HepG2 (cell line): Measurements from ENCODE around the gene HYLS1. TPM values are rescaled to one million over a fixed set of nuclear protein-coding genes. Genes with fewer than 3 reads are reported as not detected.

Source experiments
- ATAC-seq: fragments of 200-7000 bp; cut with Tn5 transposase; 3 replicates; pipeline ENCODE4 v1.9.1; 2020; ENCODE audit warnings: mild to moderate bottlenecking, moderate library complexity
- BruUV-seq: library from RNA; stranded (reverse); fragments of 400-500 nt; replicated peaks from 2 replicates; lab custom pipeline; 2021; lab: Mats Ljungman, UMichigan
- CTCF ChIA-PET: fragments of 300-600 bp; formaldehyde crosslinking; extraction: SDS; loops from one replicate; lab custom pipeline; 2021; ENCODE audit warnings: low total read pairs, inconsistent platforms, low intra/inter-chr PET ratio; lab: Yijun Ruan, JAX
- POLR2A ChIA-PET: fragments of 350-600 bp; sonication (Branson Sonifier 250); formaldehyde crosslinking; loops from one replicate; lab custom pipeline; 2020; ENCODE audit warnings: antibody characterized with exemption, inconsistent platforms; lab: Yijun Ruan, JAX
- DNase-seq: peaks from one replicate; pipeline ENCODE4 v3.0.0-alpha.2; 2015; ENCODE audit warnings: low spot score
- FAIRE-seq: peaks from 3 replicates; lab custom pipeline; 2011; peaks lifted over from hg19 to GRCh38; lab: Jason Lieb, UNC
- H2AFZ ChIP-seq: one replicate; pipeline ENCODE4 v1.6.1; 2011; ENCODE audit warnings: low read length, inconsistent platforms
- H3K27ac ChIP-seq: fragments of 300-600 bp; 3 replicates; pipeline ENCODE4 v1.8.0; 2011; ENCODE audit warnings: mixed run types, mild to moderate bottlenecking, mixed read lengths, low read length, inconsistent platforms; ENCODE audit not compliant: insufficient read depth; ENCODE audit errors: extremely low read length
- H3K27me3 ChIP-seq, 2 experiments: fragments of 200-600 bp in 1 of 2; 2 replicates in 1 of 2; 3 replicates in 1 of 2; pipeline versions ENCODE4 v1.6.0 to v1.8.0; 2011; ENCODE audit warnings: low read length in 2 of 2, mild to moderate bottlenecking in 2 of 2, moderate library complexity in 2 of 2, inconsistent platforms in 1 of 2; ENCODE audit not compliant: insufficient read depth in 2 of 2, control insufficient read depth in 1 of 2
- H3K36me3 ChIP-seq, 2 experiments: fragments of 200-600 bp in 1 of 2; replicated peaks in 1 of 2; 2 replicates in 1 of 2; 3 replicates in 1 of 2; pipeline versions ENCODE4 v1.5.1 to v1.8.0; 2011; ENCODE audit warnings: low read length in 2 of 2, inconsistent platforms in 1 of 2; ENCODE audit not compliant: insufficient read depth in 2 of 2, control insufficient read depth in 1 of 2
- H3K4me1 ChIP-seq: 2 replicates; pipeline ENCODE4 v1.5.1; 2012; ENCODE audit warnings: low read length, inconsistent platforms; ENCODE audit not compliant: insufficient read depth
- H3K4me2 ChIP-seq: 2 replicates; pipeline ENCODE4 v1.6.0; 2011; ENCODE audit warnings: low read depth, low read length, inconsistent platforms
- H3K4me3 ChIP-seq, 3 experiments: fragments of 200-600 bp in 1 of 3; sonication (generic), shearing (Covaris generic) in 1 of 3; replicated peaks in 1 of 3; 2 replicates each; pipeline ENCODE4 v1.5.1; 2011 to 2016; ENCODE audit warnings: low read length in 3 of 3, inconsistent platforms in 2 of 3, low read depth in 2 of 3, mild to moderate bottlenecking in 2 of 3, control low read depth in 1 of 3, mixed read lengths in 1 of 3; ENCODE audit not compliant: insufficient read depth in 1 of 3
- H3K79me2 ChIP-seq: one replicate; pipeline ENCODE4 v1.6.1; 2011; ENCODE audit warnings: low read length, inconsistent platforms; ENCODE audit not compliant: insufficient read depth
- H3K9ac ChIP-seq: 2 replicates; pipeline ENCODE4 v1.6.0; 2011; ENCODE audit warnings: mild to moderate bottlenecking, low read depth, low read length, inconsistent platforms; ENCODE audit not compliant: insufficient read depth
- H3K9me3 ChIP-seq: 2 replicates; pipeline ENCODE4 v1.5.1; 2012; ENCODE audit warnings: mild to moderate bottlenecking, low read length
- H4K20me1 ChIP-seq: 2 replicates; pipeline ENCODE4 v1.6.0; 2011; ENCODE audit warnings: inconsistent platforms, mild to moderate bottlenecking, low read length, moderate library complexity; ENCODE audit not compliant: insufficient read depth
- ASH2L ChIP-seq: fragments of 300-600, 200-600 bp; sonication (generic); IDR thresholded peaks from 2 replicates; pipeline ENCODE4 v1.7.0; 2017; ENCODE audit warnings: low read depth, mild to moderate bottlenecking, moderate library complexity, mixed read lengths, low read length; ENCODE audit not compliant: insufficient read length
- ELF3 ChIP-seq: IDR thresholded peaks from 2 replicates; pipeline ENCODE4 v1.6.1; 2016; ENCODE audit warnings: missing genetic modification reagents, missing compliant biosample characterization
- GMEB2 ChIP-seq: IDR thresholded peaks from 2 replicates; pipeline ENCODE4 v1.6.1; 2016; ENCODE audit warnings: missing biosample characterization, missing genetic modification reagents, low read depth
- HNRNPLL ChIP-seq: fragments of 200-400 bp; formaldehyde crosslinking; IDR thresholded peaks from 2 replicates; pipeline ENCODE4 v1.6.1; 2017; ENCODE audit warnings: mild to moderate bottlenecking, low read depth, low read length; ENCODE audit not compliant: poor library complexity, severe bottlenecking
- KLF12 ChIP-seq: sonication (generic); formaldehyde crosslinking; IDR thresholded peaks from 2 replicates; pipeline ENCODE4 v1.4.0; 2020; ENCODE audit warnings: missing genetic modification reagents, borderline replicate concordance
- NONO ChIP-seq, 2 experiments: fragments of 450-650 bp in 1 of 2; sonication (generic) in 1 of 2; formaldehyde crosslinking in 1 of 2; IDR thresholded peaks in 1 of 2; conservative IDR thresholded peaks in 1 of 2; 2 replicates each; pipeline versions ENCODE4 v1.6.1 to v1.8.0; 2017 to 2022; ENCODE audit warnings: mild to moderate bottlenecking in 1 of 2, missing genetic modification reagents in 1 of 2, moderate library complexity in 1 of 2
- THAP7 ChIP-seq: sonication (generic); formaldehyde crosslinking; IDR thresholded peaks from 2 replicates; pipeline ENCODE4 v1.8.1; 2023; ENCODE audit warnings: mild to moderate bottlenecking, missing genetic modification reagents
- ZFY ChIP-seq: sonication (generic); formaldehyde crosslinking; IDR thresholded peaks from 2 replicates; pipeline ENCODE4 v1.4.0; 2020; ENCODE audit warnings: missing genetic modification reagents
- ZNF543 ChIP-seq: sonication (generic); formaldehyde crosslinking; IDR thresholded peaks from 2 replicates; pipeline ENCODE4 v1.4.0; 2020; ENCODE audit warnings: mild to moderate bottlenecking, missing genetic modification reagents
- ZNF737 ChIP-seq: sonication (generic); formaldehyde crosslinking; IDR thresholded peaks from 2 replicates; pipeline ENCODE4 v1.5.0; 2020; ENCODE audit warnings: missing genetic modification reagents, mild to moderate bottlenecking, borderline replicate concordance
- ZNF781 ChIP-seq: sonication (generic); formaldehyde crosslinking; IDR thresholded peaks from 2 replicates; pipeline ENCODE4 v1.5.1; 2020; ENCODE audit warnings: borderline replicate concordance, mild to moderate bottlenecking, missing genetic modification reagents; ENCODE audit errors: not compliant biosample characterization
- ZNF788 ChIP-seq: sonication (generic); formaldehyde crosslinking; IDR thresholded peaks from 2 replicates; pipeline ENCODE4 v1.5.0; 2020; ENCODE audit warnings: mild to moderate bottlenecking, missing genetic modification reagents, borderline replicate concordance
- whole genome bisulfite sequencing: methylation state at CpG from one replicate; pipeline ENCODE4 v1.1.6; 2017; ENCODE audit warnings: low lambda C conversion rate; 5-methylcytosine and 5-hydroxymethylcytosine counted together
- in situ Hi-C: cut with HindIII; loops from 2 replicates; pipeline ENCODE4 v1.10.0; 2017; ENCODE audit warnings: low pct_unique_long_range_greater_than_20kb; ENCODE audit not compliant: extremely low pct_ligation_motif_present
- intact Hi-C: fragments of 100-400 bp; cut with micrococcal nuclease; formaldehyde crosslinking; loops from one replicate; pipeline ENCODE4 v1.10.0; 2022; ENCODE audit not compliant: unreplicated experiment
- polyA plus RNA-seq, 8 experiments: library from polyadenylated mRNA; depleted of rRNA in 3 of 8; stranded (reverse) in 7 of 8; unstranded in 1 of 8; fragments of >200 nt; fragmentation: Illumina TruSeq in 4 of 8; extraction: Trizol in 4 of 8; gene quantifications; 2 replicates each; pipeline versions ENCODE4 v1.2.1 to v1.2.3, GENCODE V29; 2011 to 2016; ENCODE audit warnings: low read depth in 4 of 8, missing spikeins in 1 of 8, mixed read lengths in 1 of 8; ENCODE audit not compliant: insufficient read depth in 1 of 8
- total RNA-seq, 5 experiments: library from RNA; depleted of rRNA; stranded (reverse); fragments of >200 nt; fragmentation: Illumina TruSeq; extraction: Trizol; gene quantifications; 2 replicates each; pipeline ENCODE4 v1.2.3, GENCODE V29; 2016; ENCODE audit warnings: low read depth in 1 of 5
- TF ChIP-seq, protein P1 (sequence below): sonication (generic); formaldehyde crosslinking; IDR thresholded peaks from 2 replicates; pipeline ENCODE4 v1.4.0; 2020; ENCODE audit warnings: missing genetic modification reagents
- TF ChIP-seq, protein P2 (sequence below): IDR thresholded peaks from 2 replicates; pipeline ENCODE4 v1.6.1; 2016; ENCODE audit warnings: mild to moderate bottlenecking

The HYLS1 gene
- total and polyA plus RNA-seq, 2 of the 13 experiments (the other 11 are each of a cell fraction or from before 2014, with no cell fraction given), result 1.3 to 3.8 TPM

DNA sequence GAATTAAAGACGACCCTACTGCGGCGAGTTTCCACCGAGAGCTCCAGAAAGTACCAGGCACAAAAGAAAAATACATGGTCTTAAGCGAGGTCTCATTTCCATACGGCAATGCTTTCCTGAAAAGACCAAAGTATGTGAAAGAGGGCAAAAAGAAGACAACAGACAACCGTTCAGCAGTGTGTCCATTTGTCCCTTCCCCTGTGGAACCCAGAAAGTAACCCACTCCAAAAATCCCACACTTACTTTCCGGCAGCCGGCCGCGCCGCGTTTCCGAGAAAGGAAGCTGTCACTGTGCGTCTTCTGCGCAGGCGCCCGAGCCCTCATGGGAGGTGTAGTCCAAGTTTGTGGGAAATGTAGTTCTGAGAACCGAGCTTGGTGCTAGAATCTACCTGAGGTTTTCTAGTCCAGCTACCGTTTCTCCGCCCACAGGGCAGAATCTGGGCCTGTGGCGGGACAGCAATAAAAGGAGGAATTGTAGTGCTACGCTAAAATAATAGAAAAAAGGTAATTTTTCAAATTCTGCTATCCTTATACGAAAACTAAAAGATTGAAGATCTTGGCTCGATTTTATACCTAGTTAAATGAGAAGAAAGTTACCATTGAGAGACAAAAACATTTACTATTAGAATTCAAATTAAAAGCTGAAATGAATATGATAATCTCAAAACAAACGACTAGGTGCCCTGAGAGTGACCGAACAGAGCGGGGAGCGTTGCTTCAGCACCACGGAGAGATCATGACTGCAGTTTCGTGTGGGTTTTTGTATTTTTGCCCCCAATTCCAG lies 15.7 kb downstream of the HYLS1 start, which contains the start of gene PUS3:
Gene PUS3, minus strand, starts transcription at position 280 of the 784 bp plus-strand sequence. CDS start 6,922 bp downstream, outside the sequence.
- no peaks in the 10 kb centered on the region; a peak in 1 of 5 replicates for H3K27me3 ChIP-seq
- H3K36me3 ChIP-seq, result no peaks in the 10 kb centered on the region; a peak in 1 of 5 replicates
- 6% methylated on average over 31 of the region's 31 CpGs for WGBS
- no TSS peak for BruUV-seq
- peaks cover 11% of the 10 kb centered on the region for H3K79me2 ChIP-seq
- peak; percentile 78 for DNase-seq
- H3K4me1 ChIP-seq, result peaks cover 13% of the 10 kb centered on the region
- intact Hi-C loops, result no loop called here
- ChIA-PET CTCF (no interaction called here), POLR2A (interaction anchor here (0.7 to 1.4 kb wide), 10 partner anchors 10 to 779 kb away, joined by 3 to 17 read pairs (median 4); partner anchors contain the start of genes HYLS1 and STT3A)
- peak within 1 kb of the TSS; percentile 75 to 95 (median 76) for H3K4me3 ChIP-seq
- peak; percentile 60 for FAIRE-seq
- in situ Hi-C loops, result no loop called here
- H3K9me3 ChIP-seq, result no peaks in the 10 kb centered on the region
- H3K9ac ChIP-seq, result peak within 1 kb of the TSS; percentile 81
- ATAC-seq, result peak; percentile 98
- H3K4me2 ChIP-seq, result peak within 1 kb of the TSS; percentile 83
- H2AFZ ChIP-seq, result peak within 1 kb of the TSS; percentile 96
- H4K20me1 ChIP-seq, result no peaks in the 10 kb centered on the region
- peak within 1 kb of the TSS; percentile 54 for H3K27ac ChIP-seq
- TF ChIP-seq, protein P1, sequence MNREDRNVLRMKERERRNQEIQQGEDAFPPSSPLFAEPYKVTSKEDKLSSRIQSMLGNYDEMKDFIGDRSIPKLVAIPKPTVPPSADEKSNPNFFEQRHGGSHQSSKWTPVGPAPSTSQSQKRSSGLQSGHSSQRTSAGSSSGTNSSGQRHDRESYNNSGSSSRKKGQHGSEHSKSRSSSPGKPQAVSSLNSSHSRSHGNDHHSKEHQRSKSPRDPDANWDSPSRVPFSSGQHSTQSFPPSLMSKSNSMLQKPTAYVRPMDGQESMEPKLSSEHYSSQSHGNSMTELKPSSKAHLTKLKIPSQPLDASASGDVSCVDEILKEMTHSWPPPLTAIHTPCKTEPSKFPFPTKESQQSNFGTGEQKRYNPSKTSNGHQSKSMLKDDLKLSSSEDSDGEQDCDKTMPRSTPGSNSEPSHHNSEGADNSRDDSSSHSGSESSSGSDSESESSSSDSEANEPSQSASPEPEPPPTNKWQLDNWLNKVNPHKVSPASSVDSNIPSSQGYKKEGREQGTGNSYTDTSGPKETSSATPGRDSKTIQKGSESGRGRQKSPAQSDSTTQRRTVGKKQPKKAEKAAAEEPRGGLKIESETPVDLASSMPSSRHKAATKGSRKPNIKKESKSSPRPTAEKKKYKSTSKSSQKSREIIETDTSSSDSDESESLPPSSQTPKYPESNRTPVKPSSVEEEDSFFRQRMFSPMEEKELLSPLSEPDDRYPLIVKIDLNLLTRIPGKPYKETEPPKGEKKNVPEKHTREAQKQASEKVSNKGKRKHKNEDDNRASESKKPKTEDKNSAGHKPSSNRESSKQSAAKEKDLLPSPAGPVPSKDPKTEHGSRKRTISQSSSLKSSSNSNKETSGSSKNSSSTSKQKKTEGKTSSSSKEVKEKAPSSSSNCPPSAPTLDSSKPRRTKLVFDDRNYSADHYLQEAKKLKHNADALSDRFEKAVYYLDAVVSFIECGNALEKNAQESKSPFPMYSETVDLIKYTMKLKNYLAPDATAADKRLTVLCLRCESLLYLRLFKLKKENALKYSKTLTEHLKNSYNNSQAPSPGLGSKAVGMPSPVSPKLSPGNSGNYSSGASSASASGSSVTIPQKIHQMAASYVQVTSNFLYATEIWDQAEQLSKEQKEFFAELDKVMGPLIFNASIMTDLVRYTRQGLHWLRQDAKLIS (CRISPR knock-in tag), result no peak
- TF ChIP-seq ZFY (CRISPR knock-in tag) (peak; percentile 54; the same call in 1 of the 2 replicates), ZNF737 (CRISPR knock-in tag) (no peak), ZNF543 (CRISPR knock-in tag) (no peak), ELF3 (0 out of 2 replicates have a peak, but pooled peaks have one; percentile 46), HNRNPLL (peak; percentile 65), NONO (IDR thresholded peaks at IDR 0.05) (no peak), NONO (CRISPR knock-in tag; conservative IDR thresholded peaks at IDR 0.05) (0 out of 2 replicates have a peak, but pooled peaks have one; percentile 15), ZNF781 (CRISPR knock-in tag) (peak; percentile 74), THAP7 (CRISPR knock-in tag) (no peak), ZNF788 (CRISPR knock-in tag) (no peak; the same call in 1 of the 2 replicates), ASH2L (peak; percentile 79), GMEB2 (CRISPR knock-in tag) (peak; percentile 85), KLF12 (CRISPR knock-in tag) (0 out of 2 replicates have a peak, but pooled peaks have one; percentile 48)
- TF ChIP-seq, protein P2, sequence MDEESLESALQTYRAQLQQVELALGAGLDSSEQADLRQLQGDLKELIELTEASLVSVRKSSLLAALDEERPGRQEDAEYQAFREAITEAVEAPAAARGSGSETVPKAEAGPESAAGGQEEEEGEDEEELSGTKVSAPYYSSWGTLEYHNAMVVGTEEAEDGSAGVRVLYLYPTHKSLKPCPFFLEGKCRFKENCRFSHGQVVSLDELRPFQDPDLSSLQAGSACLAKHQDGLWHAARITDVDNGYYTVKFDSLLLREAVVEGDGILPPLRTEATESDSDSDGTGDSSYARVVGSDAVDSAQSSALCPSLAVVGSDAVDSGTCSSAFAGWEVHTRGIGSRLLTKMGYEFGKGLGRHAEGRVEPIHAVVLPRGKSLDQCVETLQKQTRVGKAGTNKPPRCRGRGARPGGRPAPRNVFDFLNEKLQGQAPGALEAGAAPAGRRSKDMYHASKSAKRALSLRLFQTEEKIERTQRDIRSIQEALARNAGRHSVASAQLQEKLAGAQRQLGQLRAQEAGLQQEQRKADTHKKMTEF, result peak; percentile 60
